Osteoblast (primary cell): ENCODE measurements around the gene BANK1. TPM values are rescaled to one million over a fixed set of nuclear protein-coding genes. Genes with fewer than 3 reads are reported as not detected.

Experiments
- DNase-seq: peaks from one replicate; pipeline ENCODE4 v3.0.0; 2011; ENCODE audit warnings: low spot score, mixed read lengths; ENCODE audit not compliant: insufficient read length; ENCODE audit errors: missing footprints
- H2AFZ ChIP-seq: 2 replicates; pipeline ENCODE4 v1.6.0; 2011; ENCODE audit warnings: mild to moderate bottlenecking, low read length
- H3K27ac ChIP-seq: 2 replicates; pipeline ENCODE4 v1.5.1; 2011; ENCODE audit warnings: mild to moderate bottlenecking, low read depth, low read length, moderate library complexity
- H3K27me3 ChIP-seq: 2 replicates; pipeline ENCODE4 v1.6.0; 2012; ENCODE audit warnings: mild to moderate bottlenecking, control low read depth, inconsistent platforms, low read length, moderate library complexity; ENCODE audit not compliant: insufficient read depth
- H3K36me3 ChIP-seq: 2 replicates; pipeline ENCODE4 v1.5.1; 2011; ENCODE audit warnings: mild to moderate bottlenecking, low read length, control low read depth, moderate library complexity; ENCODE audit not compliant: insufficient read depth
- H3K4me1 ChIP-seq: 2 replicates; pipeline ENCODE4 v1.5.1; 2011; ENCODE audit warnings: mild to moderate bottlenecking, low read length, control low read depth, moderate library complexity; ENCODE audit not compliant: insufficient read depth
- H3K4me2 ChIP-seq: 2 replicates; pipeline ENCODE4 v1.6.0; 2011; ENCODE audit warnings: mild to moderate bottlenecking, low read length; ENCODE audit not compliant: insufficient read depth
- H3K4me3 ChIP-seq: fragments of 200-600 bp; sonication (generic); 3 replicates; pipeline ENCODE4 v1.5.1; 2012; ENCODE audit warnings: mild to moderate bottlenecking, low read length, inconsistent platforms; ENCODE audit not compliant: insufficient read depth
- H3K79me2 ChIP-seq: 2 replicates; pipeline ENCODE4 v1.6.0; 2012; ENCODE audit warnings: mild to moderate bottlenecking, low read length, control low read depth, inconsistent platforms; ENCODE audit not compliant: insufficient read depth
- H3K9me3 ChIP-seq: 2 replicates; pipeline ENCODE4 v1.5.1; 2011; ENCODE audit warnings: low read depth, low read length, control low read depth
- H4K20me1 ChIP-seq: 2 replicates; pipeline ENCODE4 v1.6.0; 2012; ENCODE audit warnings: mild to moderate bottlenecking, low read length, control low read depth; ENCODE audit not compliant: insufficient read depth
- total RNA-seq: library from RNA; depleted of rRNA; stranded (reverse); fragments of >200 nt; gene quantifications from 2 replicates; pipeline ENCODE4 v1.2.3, GENCODE V29; 2012
- TF ChIP-seq, protein P1 (sequence below): IDR thresholded peaks from 2 replicates; pipeline ENCODE4 v1.5.1; 2011; ENCODE audit warnings: mild to moderate bottlenecking, low read depth, low read length, moderate library complexity; ENCODE audit errors: extremely low read depth

Gene BANK1
- total RNA-seq, 1 donor: 1.8 TPM

- no peaks in the 10 kb centered on the region for H4K20me1 ChIP-seq
- DNase-seq: no peak
- peaks cover 17% of the 10 kb centered on the region for H3K4me1 ChIP-seq
- H2AFZ ChIP-seq: no peak overlapping the region
- H3K9me3 ChIP-seq: no peaks in the 10 kb centered on the region
- no peaks in the 10 kb centered on the region for H3K36me3 ChIP-seq
- no peak overlapping the region for H3K27ac ChIP-seq
- no peak overlapping the region for H3K4me3 ChIP-seq
- H3K4me2 ChIP-seq: no peak overlapping the region
- no peaks in the 10 kb centered on the region for H3K79me2 ChIP-seq
- TF ChIP-seq, protein P1, sequence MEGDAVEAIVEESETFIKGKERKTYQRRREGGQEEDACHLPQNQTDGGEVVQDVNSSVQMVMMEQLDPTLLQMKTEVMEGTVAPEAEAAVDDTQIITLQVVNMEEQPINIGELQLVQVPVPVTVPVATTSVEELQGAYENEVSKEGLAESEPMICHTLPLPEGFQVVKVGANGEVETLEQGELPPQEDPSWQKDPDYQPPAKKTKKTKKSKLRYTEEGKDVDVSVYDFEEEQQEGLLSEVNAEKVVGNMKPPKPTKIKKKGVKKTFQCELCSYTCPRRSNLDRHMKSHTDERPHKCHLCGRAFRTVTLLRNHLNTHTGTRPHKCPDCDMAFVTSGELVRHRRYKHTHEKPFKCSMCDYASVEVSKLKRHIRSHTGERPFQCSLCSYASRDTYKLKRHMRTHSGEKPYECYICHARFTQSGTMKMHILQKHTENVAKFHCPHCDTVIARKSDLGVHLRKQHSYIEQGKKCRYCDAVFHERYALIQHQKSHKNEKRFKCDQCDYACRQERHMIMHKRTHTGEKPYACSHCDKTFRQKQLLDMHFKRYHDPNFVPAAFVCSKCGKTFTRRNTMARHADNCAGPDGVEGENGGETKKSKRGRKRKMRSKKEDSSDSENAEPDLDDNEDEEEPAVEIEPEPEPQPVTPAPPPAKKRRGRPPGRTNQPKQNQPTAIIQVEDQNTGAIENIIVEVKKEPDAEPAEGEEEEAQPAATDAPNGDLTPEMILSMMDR: no peak
- H3K27me3 ChIP-seq: no peaks in the 10 kb centered on the region
Measured at GRCh38 chr4:101969965-101970364, 179.4 kb downstream of the BANK1 start.

- Histone ChIP-seq H3K27me3 (no peaks in the 10 kb centered on the region), H4K20me1 (no peaks in the 10 kb centered on the region), H3K79me2 (no peaks in the 10 kb centered on the region), H3K36me3 (no peaks in the 10 kb centered on the region), H3K4me3 (no peak overlapping the region), H2AFZ (no peak overlapping the region), H3K4me2 (peak overlapping the region; percentile 27), H3K27ac (no peak overlapping the region), H3K9me3 (no peaks in the 10 kb centered on the region), H3K4me1 (peaks cover 17% of the 10 kb centered on the region)
- TF ChIP-seq, protein P1: no peak
- no peak for DNase-seq
Measured at GRCh38 chr4:101970547-101971155, 180.1 kb downstream of the BANK1 start.

- Histone ChIP-seq H3K4me1 (peaks cover 27% of the 10 kb centered on the region), H2AFZ (no peak overlapping the region), H3K36me3 (no peaks in the 10 kb centered on the region), H3K4me3 (no peak overlapping the region), H4K20me1 (no peaks in the 10 kb centered on the region), H3K27me3 (no peaks in the 10 kb centered on the region), H3K79me2 (no peaks in the 10 kb centered on the region), H3K9me3 (no peaks in the 10 kb centered on the region), H3K27ac (no peak overlapping the region), H3K4me2 (no peak overlapping the region)
- no peak for DNase-seq
- TF ChIP-seq, protein P1: no peak
Measured at GRCh38 chr4:101972791-101973190, 182.3 kb downstream of the BANK1 start.

DNA sequence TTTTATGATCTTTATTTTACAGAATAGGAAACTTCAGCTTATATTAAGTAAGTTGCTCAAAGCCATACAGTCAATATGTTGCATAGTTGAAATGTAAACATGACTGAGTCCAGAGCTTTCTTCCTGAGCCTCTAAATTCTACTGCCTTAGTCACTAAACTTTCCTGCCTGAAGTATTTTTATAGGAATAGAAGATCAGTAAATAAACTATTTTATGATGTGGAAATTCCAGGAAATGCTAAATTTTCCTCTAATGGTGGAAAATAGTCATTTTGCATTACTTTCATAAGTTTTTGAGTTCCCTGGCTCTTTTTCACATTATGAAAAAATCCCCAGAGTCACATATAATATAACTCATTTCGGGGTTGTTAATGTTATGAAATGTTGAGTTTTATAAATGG lies 182.8 kb downstream of the BANK1 start:
- Histone ChIP-seq H3K4me3 (no peak overlapping the region), H3K27ac (no peak overlapping the region), H2AFZ (no peak overlapping the region), H3K79me2 (no peaks in the 10 kb centered on the region), H3K4me1 (peaks cover 21% of the 10 kb centered on the region), H3K36me3 (no peaks in the 10 kb centered on the region), H3K27me3 (no peaks in the 10 kb centered on the region), H4K20me1 (no peaks in the 10 kb centered on the region), H3K4me2 (no peak overlapping the region), H3K9me3 (no peaks in the 10 kb centered on the region)
- TF ChIP-seq, protein P1: no peak
- no peak for DNase-seq
